22Rv1 (cell line): ENCODE results near the gene TMEM30B.

Source experiments
- H3K27ac ChIP-seq: fragments of 450-650 bp; 2 replicates; pipeline ENCODE4 v1.5.1; 2017
- ZFX ChIP-seq: fragments of 450-650 bp; IDR thresholded peaks from 2 replicates; pipeline ENCODE4 v1.6.1; 2017; ENCODE audit warnings: antibody characterized with exemption, borderline replicate concordance
- TF ChIP-seq, protein P1 (sequence below): fragments of 450-650 bp; IDR thresholded peaks from 2 replicates; pipeline ENCODE4 v1.5.1; 2017; ENCODE audit warnings: mild to moderate bottlenecking

TMEM30B gene

DNA sequence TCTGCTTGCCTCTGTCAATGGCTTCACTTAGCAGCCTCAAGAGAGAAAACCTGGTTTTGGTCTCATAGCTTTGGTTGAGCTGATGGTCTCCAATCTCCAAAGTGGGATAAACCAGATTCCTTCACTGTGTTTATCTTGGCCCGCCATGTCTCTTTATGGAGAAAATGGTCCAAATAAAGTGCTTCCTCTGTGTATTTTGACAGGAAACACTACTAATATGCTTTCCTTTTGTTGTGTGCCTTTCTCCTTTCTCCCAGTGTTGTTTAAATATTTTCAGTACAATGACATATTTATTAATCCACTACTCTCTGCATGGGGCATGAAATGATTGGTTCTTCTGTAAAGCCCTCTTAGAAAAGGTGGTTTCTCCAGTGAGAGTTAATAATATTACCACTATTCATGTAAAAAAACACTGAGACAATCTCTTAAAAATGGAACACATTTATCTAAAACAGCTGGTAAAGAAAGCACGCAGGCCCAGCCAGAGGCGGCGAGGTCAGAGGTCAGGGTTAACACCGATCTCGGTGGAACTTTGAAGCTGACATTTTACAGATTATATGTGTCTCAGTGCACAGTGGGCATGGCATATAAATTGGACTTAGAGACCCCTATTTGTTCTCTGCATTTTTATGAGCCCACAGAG, 24.2 kb downstream of the TMEM30B start:
- TF ChIP-seq ZFX: no peak
- TF ChIP-seq, protein P1, sequence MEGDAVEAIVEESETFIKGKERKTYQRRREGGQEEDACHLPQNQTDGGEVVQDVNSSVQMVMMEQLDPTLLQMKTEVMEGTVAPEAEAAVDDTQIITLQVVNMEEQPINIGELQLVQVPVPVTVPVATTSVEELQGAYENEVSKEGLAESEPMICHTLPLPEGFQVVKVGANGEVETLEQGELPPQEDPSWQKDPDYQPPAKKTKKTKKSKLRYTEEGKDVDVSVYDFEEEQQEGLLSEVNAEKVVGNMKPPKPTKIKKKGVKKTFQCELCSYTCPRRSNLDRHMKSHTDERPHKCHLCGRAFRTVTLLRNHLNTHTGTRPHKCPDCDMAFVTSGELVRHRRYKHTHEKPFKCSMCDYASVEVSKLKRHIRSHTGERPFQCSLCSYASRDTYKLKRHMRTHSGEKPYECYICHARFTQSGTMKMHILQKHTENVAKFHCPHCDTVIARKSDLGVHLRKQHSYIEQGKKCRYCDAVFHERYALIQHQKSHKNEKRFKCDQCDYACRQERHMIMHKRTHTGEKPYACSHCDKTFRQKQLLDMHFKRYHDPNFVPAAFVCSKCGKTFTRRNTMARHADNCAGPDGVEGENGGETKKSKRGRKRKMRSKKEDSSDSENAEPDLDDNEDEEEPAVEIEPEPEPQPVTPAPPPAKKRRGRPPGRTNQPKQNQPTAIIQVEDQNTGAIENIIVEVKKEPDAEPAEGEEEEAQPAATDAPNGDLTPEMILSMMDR: no peak
- no peak overlapping the region for H3K27ac ChIP-seq

DNA sequence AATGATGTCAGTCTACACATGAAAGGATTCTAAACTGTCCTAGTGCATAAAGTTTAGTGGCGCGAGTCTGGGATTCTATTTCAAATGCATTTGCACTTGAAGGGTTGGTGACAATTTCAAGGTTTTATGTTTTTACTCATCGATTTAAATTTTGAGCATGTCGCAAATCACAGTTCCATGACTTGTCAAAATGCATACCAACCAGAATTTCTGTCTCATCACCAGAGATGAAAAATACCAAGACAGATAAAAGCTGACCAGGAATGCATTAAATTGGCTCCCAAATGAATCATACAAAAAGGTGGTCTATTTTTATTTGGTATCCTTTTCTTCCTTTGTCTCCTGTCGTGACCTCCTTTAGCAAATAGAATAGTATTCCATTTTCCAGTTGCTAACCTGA, 25.2 kb downstream of the TMEM30B start:
- H3K27ac ChIP-seq: no peak overlapping the region
- TF ChIP-seq, protein P1: no peak
- TF ChIP-seq ZFX: no peak

DNA sequence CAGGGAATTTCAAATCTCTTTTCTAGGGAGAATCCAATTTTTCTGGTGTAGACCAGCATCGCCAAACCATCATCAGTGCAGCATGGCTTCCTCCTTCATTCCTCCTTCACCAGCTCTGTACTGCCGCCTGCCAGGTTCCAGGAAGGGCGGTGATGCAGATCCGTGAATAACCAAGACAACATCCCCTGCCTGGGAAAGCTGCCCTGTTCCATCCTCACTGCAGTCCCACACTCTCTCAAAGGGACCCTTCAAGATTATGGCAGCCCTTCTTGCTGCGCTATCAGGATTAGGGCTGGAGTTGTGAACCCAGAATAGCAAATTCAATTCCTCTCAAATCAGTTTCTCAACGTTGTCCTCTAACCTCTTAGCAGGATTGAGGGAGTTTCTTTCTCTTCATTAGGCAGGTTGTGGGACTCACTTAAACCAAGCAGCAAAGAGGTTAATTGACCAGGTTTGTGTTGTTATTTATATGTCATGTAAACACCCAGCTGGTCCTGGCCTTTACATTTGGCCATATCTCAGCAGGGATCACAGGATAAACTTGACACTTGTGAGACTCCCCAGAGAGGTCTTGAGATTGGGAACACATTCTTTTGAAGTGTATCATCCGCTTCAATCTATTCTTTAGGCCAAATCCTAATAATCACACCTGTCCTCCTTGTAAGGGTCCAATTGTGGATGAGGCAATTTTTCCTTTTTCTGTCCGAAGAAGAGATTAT, 26.2 kb downstream of the TMEM30B start:
- no peak for TF ChIP-seq ZFX
- TF ChIP-seq, protein P1: no peak

DNA sequence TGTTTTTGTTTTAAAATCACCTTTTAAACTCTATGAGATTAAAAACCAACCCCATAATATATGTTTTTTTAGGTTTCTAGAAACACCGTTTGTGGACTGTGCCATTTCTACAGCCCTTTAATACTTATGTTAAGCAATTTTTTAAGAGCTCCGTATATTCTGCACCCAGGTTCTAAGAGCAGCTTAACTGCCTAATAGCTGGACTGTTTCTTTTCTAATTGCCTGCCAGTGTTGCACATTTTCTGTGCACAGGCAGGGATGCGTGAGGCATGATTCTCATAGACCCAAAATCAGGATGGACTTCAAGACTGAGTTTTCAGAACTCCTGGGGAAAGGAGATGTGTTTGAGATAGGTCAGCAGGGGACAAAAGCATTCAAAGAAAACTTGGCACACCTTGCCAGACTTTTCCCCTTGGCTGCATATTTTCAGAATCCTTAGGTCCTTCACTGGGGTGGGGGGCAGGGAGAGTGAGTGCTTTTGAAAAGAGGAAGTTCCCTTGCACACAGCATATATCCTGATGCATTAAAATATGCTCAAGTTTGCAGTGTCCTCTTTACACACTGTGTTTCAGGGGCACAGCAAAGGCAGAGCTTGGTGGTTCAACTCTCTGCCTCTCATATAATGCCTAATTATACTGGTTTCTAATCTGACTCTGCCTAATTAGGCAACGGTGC, 27.9 kb downstream of the TMEM30B start:
- TF ChIP-seq ZFX: no peak
- TF ChIP-seq, protein P1: peak; percentile 46
- no peak overlapping the region for H3K27ac ChIP-seq

More for the DNA sequence above, 26.2 kb downstream of the TMEM30B start:
- H3K27ac ChIP-seq: no peak overlapping the region

DNA sequence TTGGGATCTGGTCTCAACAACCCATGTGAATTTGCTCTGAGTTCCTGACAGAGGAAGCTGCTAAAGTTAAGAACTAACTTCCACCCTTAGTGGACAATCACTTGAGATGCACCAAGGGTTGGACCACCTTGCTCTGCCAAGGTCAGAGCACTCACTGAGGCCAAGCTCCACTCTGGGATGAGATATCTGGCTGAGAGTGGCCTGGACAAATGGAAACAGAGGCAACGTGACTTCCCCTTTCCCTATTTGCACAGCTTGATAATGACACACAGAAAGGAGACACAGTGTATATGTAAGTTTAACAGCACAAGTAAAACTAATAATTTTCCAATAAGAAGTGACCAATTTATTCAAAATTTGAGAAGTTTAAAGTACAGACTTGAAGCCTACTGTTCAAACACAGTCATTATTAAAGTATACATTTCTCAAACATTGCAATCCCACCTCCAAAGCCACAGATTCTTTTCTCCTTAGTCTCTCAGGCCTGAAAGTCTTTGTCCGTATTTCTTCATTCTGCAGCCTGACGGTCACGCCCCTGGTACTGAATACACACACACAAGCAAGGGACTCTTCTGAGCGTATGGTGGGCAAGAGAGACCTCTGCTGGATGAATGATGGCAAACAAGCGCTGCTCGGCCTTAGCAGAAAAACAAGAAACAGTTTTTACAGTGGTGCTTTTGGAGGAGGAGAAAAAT, 28.6 kb downstream of the TMEM30B start:
- H3K27ac ChIP-seq: no peak overlapping the region
- TF ChIP-seq, protein P1: peak; percentile 90
- no peak for TF ChIP-seq ZFX

DNA sequence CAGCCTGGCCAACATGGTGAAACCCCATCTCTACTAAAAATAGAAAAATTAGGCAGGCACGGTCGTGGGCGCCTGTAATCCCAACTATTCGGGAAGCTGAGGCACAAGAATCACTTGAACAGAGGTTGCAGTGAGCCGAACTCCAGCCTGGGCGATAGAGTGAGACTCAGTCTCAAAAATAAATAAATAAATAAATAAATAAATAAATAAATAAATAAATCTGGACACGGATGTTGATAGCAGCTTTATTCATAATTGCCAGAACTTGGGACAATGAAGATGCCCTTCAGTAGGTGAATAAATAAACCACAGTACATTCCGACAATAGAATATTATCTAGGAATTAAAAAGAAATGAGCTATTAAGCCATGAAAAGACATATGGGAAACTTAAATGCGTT, 31.1 kb downstream of the TMEM30B start:
- H3K27ac ChIP-seq: no peak overlapping the region
- no peak for TF ChIP-seq ZFX
- TF ChIP-seq, protein P1: no peak

DNA sequence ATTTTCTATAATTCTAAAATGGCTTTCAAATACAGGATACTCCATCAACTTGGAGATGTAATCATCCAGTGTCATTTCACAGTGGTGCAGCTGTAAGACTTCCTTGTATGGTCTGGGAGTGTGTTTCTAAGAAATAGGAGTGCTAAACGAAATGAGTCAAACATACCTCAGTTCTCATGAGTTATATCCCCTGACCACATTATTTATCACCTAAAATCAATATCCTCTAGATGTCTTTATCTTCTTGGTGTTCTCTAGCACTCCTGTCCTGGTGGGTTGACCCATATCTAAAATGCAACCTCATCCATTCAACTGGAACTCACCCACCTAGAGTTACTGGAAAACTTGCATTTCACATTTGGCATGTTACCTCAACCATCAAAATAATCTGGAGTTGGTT, 33.2 kb downstream of the TMEM30B start:
- no peak overlapping the region for H3K27ac ChIP-seq
- no peak for TF ChIP-seq ZFX
- TF ChIP-seq, protein P1: no peak
